22Rv1 (cell line): ENCODE results near the gene FBL.

Source experiments
- CTCF ChIP-seq: fragments of 450-650 bp; IDR thresholded peaks from 2 replicates; pipeline ENCODE4 v1.5.1; 2017; ENCODE audit warnings: mild to moderate bottlenecking
- ZFX ChIP-seq: fragments of 450-650 bp; IDR thresholded peaks from 2 replicates; pipeline ENCODE4 v1.6.1; 2017; ENCODE audit warnings: antibody characterized with exemption, borderline replicate concordance

GRCh38 chr19:39865953-39866352, 19.8 kb upstream of the FBL start:
- TF ChIP-seq CTCF (no peak), ZFX (no peak)
